Duodenal mucosa (tissue), 2 donors: Measurements from ENCODE around the gene IFI35.
A peak's percentile ranks its signal among the peaks of the same experiment; 100 is the strongest.

Experiments
- H3K27ac ChIP-seq: one replicate; pipeline ENCODE4 v1.7.0; 2013; ENCODE audit warnings: low read depth, low read length
- H3K27me3 ChIP-seq, 2 donors: one replicate each; pipeline ENCODE4 v1.7.0; 2013; ENCODE audit warnings: low read length in 2 of 2, control low read depth in 1 of 2; ENCODE audit not compliant: insufficient read depth in 2 of 2, control insufficient read depth in 1 of 2
- H3K36me3 ChIP-seq, 2 donors: one replicate each; pipeline ENCODE4 v1.7.0; 2013; ENCODE audit warnings: low read length in 2 of 2, control low read depth in 1 of 2; ENCODE audit not compliant: insufficient read depth in 2 of 2, control insufficient read depth in 1 of 2
- H3K4me1 ChIP-seq, 2 donors: one replicate each; pipeline ENCODE4 v1.7.0; 2013; ENCODE audit warnings: low read length in 2 of 2, control low read depth in 1 of 2; ENCODE audit not compliant: insufficient read depth in 2 of 2, control insufficient read depth in 1 of 2
- H3K4me3 ChIP-seq, 2 donors: one replicate each; pipeline ENCODE4 v1.7.0; 2013; ENCODE audit warnings: low read length in 2 of 2, low read depth in 1 of 2
- H3K9ac ChIP-seq, 2 donors: one replicate each; pipeline ENCODE4 v1.7.0; 2013; ENCODE audit warnings: low read length in 2 of 2, low read depth in 1 of 2
- H3K9me3 ChIP-seq, 2 donors: one replicate each; pipeline ENCODE4 v1.7.0; 2013; ENCODE audit warnings: low read length in 2 of 2, control low read depth in 1 of 2; ENCODE audit not compliant: control insufficient read depth in 1 of 2

IFI35 gene

GRCh38 chr17:43021741-43022512 lies 15.3 kb downstream of the IFI35 start, which contains the start of gene VAT1:
Gene VAT1, minus strand, starts transcription at chr17:43022385. Its CDS starts 63 bp downstream, at chr17:43022322.
- Histone ChIP-seq H3K9me3 (no peaks in the 10 kb centered on the region), H3K9ac (peak within 1 kb of the TSS; percentile 77 to 85), H3K4me3 (peak within 1 kb of the TSS; percentile 88 to 91), H3K36me3 (peaks cover 0 to 4% of the 10 kb centered on the region in 2 donors), H3K4me1 (peaks cover 12 to 38% of the 10 kb centered on the region in 2 donors), H3K27ac (peak within 1 kb of the TSS; percentile 80), H3K27me3 (no peaks in the 10 kb centered on the region)

- no peaks in the 10 kb centered on the region for H3K27me3 ChIP-seq
- H3K4me3 ChIP-seq, result peak within 1 kb of the TSS; percentile 75 to 80
- H3K27ac ChIP-seq, result no peak within 1 kb of the TSS
Observed at GRCh38 chr17:43024407-43025289, 18.1 kb downstream of the IFI35 start, which contains the start of gene RND2. Gene RND2, plus strand, starts transcription at chr17:43025231. Its CDS starts 117 bp downstream, at chr17:43025348.

GRCh38 chr17:43025290-43025657 lies 18.7 kb downstream of the IFI35 start:
- H3K27ac ChIP-seq, result no peak overlapping the region
- H3K4me3 ChIP-seq, result peak overlapping the region in 1 of 2 donors; percentile 50
- H3K9ac ChIP-seq, result no peak overlapping the region
- H3K4me1 ChIP-seq, result peaks cover 3 to 17% of the 10 kb centered on the region in 2 donors
- H3K36me3 ChIP-seq, result no peaks in the 10 kb centered on the region
- H3K9me3 ChIP-seq, result no peaks in the 10 kb centered on the region
- H3K27me3 ChIP-seq, result no peaks in the 10 kb centered on the region

More at GRCh38 chr17:43024407-43025289, 18.1 kb downstream of the IFI35 start, which contains the start of gene RND2:
- Histone ChIP-seq H3K9ac (peak within 1 kb of the TSS; percentile 62 to 72), H3K9me3 (no peaks in the 10 kb centered on the region), H3K36me3 (no peaks in the 10 kb centered on the region), H3K4me1 (peaks cover 9 to 23% of the 10 kb centered on the region in 2 donors)

GRCh38 chr17:43025766-43026537 lies 19.4 kb downstream of the IFI35 start:
- no peak overlapping the region for H3K27ac ChIP-seq
- peaks cover 3 to 15% of the 10 kb centered on the region in 2 donors for H3K4me1 ChIP-seq
- no peaks in the 10 kb centered on the region for H3K27me3 ChIP-seq
- H3K9me3 ChIP-seq, result no peaks in the 10 kb centered on the region
- H3K4me3 ChIP-seq, result no peak overlapping the region
- H3K36me3 ChIP-seq, result no peaks in the 10 kb centered on the region
- H3K9ac ChIP-seq, result no peak overlapping the region

GRCh38 chr17:43026595-43026994 lies 20.0 kb downstream of the IFI35 start:
- Histone ChIP-seq H3K27ac (no peak overlapping the region), H3K4me1 (peaks cover 3 to 11% of the 10 kb centered on the region in 2 donors), H3K36me3 (no peaks in the 10 kb centered on the region), H3K9me3 (no peaks in the 10 kb centered on the region), H3K9ac (no peak overlapping the region), H3K4me3 (no peak overlapping the region), H3K27me3 (no peaks in the 10 kb centered on the region)

GRCh38 chr17:43027091-43028032 lies 20.8 kb downstream of the IFI35 start:
- Histone ChIP-seq H3K4me1 (peaks cover 3 to 10% of the 10 kb centered on the region in 2 donors), H3K27me3 (no peaks in the 10 kb centered on the region), H3K27ac (no peak overlapping the region), H3K9ac (no peak overlapping the region), H3K36me3 (no peaks in the 10 kb centered on the region), H3K4me3 (no peak overlapping the region), H3K9me3 (no peaks in the 10 kb centered on the region)

GRCh38 chr17:43028221-43028861 lies 21.8 kb downstream of the IFI35 start:
- Histone ChIP-seq H3K27ac (no peak overlapping the region), H3K27me3 (no peaks in the 10 kb centered on the region), H3K36me3 (no peaks in the 10 kb centered on the region), H3K9me3 (no peaks in the 10 kb centered on the region), H3K4me3 (no peak overlapping the region), H3K4me1 (peaks cover 3 to 8% of the 10 kb centered on the region in 2 donors), H3K9ac (no peak overlapping the region)

- H3K4me1 ChIP-seq, result no peaks in the 10 kb centered on the region
- no peaks in the 10 kb centered on the region for H3K9me3 ChIP-seq
- H3K4me3 ChIP-seq, result no peak overlapping the region
- H3K36me3 ChIP-seq, result no peaks in the 10 kb centered on the region
- H3K27ac ChIP-seq, result no peak overlapping the region
- H3K9ac ChIP-seq, result no peak overlapping the region
- no peaks in the 10 kb centered on the region for H3K27me3 ChIP-seq
Observed at GRCh38 chr17:43030137-43030767, 23.7 kb downstream of the IFI35 start.
